GM19452 (cell line): ENCODE data around the gene LDHAL6A.
"Not testable (repeated sequence)": the region's sequence is repeated elsewhere in the genome, so short reads cannot be mapped to it uniquely, and the experiment has no call there.

Experiments used
- ATAC-seq: cut with Tn5 transposase; IDR thresholded peaks from one replicate; pipeline ENCODE4 v1.9.1; 2021; ENCODE audit not compliant: unreplicated experiment

The LDHAL6A gene

GRCh38 chr11:18455686-18456372 lies at the start of gene LDHAL6A:
TSS of gene LDHAL6A (plus strand) at chr11:18455856. CDS start at chr11:18456681, 825 bp downstream.
- ATAC-seq = no peak

GRCh38 chr11:18407400-18407799 lies 48.3 kb upstream of the LDHAL6A start:
- ATAC-seq = not testable (repeated sequence)

- no peak for ATAC-seq
Observed at GRCh38 chr11:18408558-18409291, 46.9 kb upstream of the LDHAL6A start.

GRCh38 chr11:18416459-18416858 lies 39.2 kb upstream of the LDHAL6A start:
- ATAC-seq = no peak

- no peak for ATAC-seq
Observed at GRCh38 chr11:18419040-18419439, 36.6 kb upstream of the LDHAL6A start.

- ATAC-seq = no peak
Observed at GRCh38 chr11:18420067-18420466, 35.6 kb upstream of the LDHAL6A start.

- no peak for ATAC-seq
Observed at GRCh38 chr11:18427240-18427639, 28.4 kb upstream of the LDHAL6A start.

GRCh38 chr11:18429332-18429731 lies 26.3 kb upstream of the LDHAL6A start:
- no peak for ATAC-seq

GRCh38 chr11:18438691-18439090 lies 17.0 kb upstream of the LDHAL6A start:
- no peak for ATAC-seq

- no peak for ATAC-seq
Observed at GRCh38 chr11:18449251-18449650, 6.4 kb upstream of the LDHAL6A start.

- ATAC-seq = no peak
Observed at GRCh38 chr11:18452927-18453326, 2.7 kb upstream of the LDHAL6A start.

GRCh38 chr11:18457450-18457849 lies 1.8 kb downstream of the LDHAL6A start:
- ATAC-seq = no peak

GRCh38 chr11:18459634-18460033 lies 4.0 kb downstream of the LDHAL6A start:
- ATAC-seq = no peak

GRCh38 chr11:18461909-18462308 lies 6.3 kb downstream of the LDHAL6A start:
- ATAC-seq = no peak

GRCh38 chr11:18463439-18463838 lies 7.8 kb downstream of the LDHAL6A start:
- ATAC-seq = no peak

- ATAC-seq = no peak
Observed at GRCh38 chr11:18466402-18466801, 10.7 kb downstream of the LDHAL6A start.

- ATAC-seq = no peak
Observed at GRCh38 chr11:18468059-18468458, 12.4 kb downstream of the LDHAL6A start.

GRCh38 chr11:18468961-18469360 lies 13.3 kb downstream of the LDHAL6A start:
- no peak for ATAC-seq

- ATAC-seq = no peak
Observed at GRCh38 chr11:18471995-18472394, 16.3 kb downstream of the LDHAL6A start.

- ATAC-seq = no peak
Observed at GRCh38 chr11:18472587-18472986, 16.9 kb downstream of the LDHAL6A start.

- ATAC-seq = no peak
Observed at GRCh38 chr11:18479063-18479462, 23.4 kb downstream of the LDHAL6A start.

GRCh38 chr11:18485913-18486528 lies 30.4 kb downstream of the LDHAL6A start:
- ATAC-seq = no peak
